Kidney tubule cell (primary cell): ENCODE measurements around the gene PLGLB2.
"Not testable (repeated sequence)": the region's sequence is repeated elsewhere in the genome, so short reads cannot be mapped to it uniquely, and the experiment has no call there.

Source experiments
- DNase-seq: peaks from one replicate; pipeline ENCODE4 v3.0.0-alpha.2; 2018; ENCODE audit warnings: low spot score

PLGLB2 gene

GRCh38 chr2:87747791-87748190 is at the start of gene PLGLB2:
PLGLB2 (plus strand) TSS chr2:87748087; CDS start chr2:87748154, 67 bp downstream.
- peak; percentile 0 for DNase-seq

DNA sequence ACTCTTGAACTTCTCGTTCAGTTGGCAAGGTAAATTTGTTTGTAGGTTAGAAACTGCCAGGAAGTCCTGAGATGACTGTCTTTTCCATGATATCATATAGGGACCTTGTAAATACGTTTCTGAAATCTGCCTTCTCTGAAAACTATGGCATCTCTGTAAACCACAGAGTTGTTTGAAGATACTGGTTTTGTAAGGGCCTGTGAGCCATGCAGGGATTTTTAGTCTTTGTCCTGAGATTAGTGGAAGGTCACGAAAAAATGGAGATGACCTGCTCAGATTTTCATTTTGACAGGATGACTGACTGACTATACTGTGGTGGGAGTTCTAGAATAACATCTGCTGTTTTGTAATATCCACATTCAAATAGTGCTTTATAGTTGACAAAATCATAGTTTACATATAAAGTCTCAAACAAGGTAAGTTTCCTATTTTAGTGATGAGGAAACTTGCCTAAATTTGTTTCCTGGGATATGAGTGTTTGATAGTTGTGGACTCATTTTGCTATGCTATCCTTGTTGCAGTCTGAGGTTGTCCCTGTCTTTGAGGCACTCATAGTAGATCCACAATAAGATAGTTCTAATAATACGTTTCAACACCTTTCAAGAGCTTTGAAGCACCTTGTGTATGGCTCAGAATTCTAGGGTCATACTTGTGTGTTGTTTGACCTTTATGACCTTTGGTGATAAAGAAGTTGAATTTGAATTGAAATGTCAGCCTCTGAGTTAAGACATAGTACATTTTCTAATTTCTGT is 43.1 kb upstream of the PLGLB2 start:
- not testable (repeated sequence) for DNase-seq

- DNase-seq = not testable (repeated sequence)
Measured at GRCh38 chr2:87708368-87708767, 39.5 kb upstream of the PLGLB2 start.

GRCh38 chr2:87727940-87728599 is 19.8 kb upstream of the PLGLB2 start:
- not testable (repeated sequence) for DNase-seq

GRCh38 chr2:87740928-87741327 is 7.0 kb upstream of the PLGLB2 start:
- not testable (repeated sequence) for DNase-seq

DNA sequence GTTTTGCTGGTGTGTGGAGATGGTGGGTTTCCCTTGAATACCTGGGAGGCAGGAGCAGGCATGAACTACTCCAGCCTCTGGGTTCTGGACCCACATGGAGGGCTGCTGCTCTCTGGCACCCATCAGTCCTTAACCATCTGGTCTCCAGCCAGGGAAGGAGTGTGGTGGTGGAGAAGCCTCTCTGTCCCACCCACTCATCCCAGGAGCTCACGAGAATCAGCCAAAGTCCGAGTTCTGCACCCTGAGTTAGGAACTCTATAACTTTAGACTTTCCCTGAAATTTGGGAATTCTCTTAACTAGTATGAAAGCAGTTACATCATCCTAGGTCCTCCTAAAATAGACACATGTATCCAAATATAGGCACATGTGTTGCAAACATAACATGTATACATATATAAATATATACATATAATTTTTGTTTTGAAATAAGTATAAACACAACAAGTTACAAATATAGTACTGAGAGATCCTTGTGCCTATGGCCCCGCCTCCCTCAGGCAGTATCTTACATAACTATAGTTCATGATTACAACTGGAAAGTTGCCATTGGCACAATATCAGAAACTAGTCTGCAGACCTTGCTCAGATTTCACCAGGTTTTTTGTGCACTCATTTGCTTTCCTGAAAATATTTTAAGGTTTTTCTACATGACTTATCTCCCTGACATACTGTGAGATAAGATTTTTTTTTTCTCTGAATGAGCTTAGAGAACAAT is 5.3 kb upstream of the PLGLB2 start:
- DNase-seq = not testable (repeated sequence)

GRCh38 chr2:87743638-87744037 is 4.2 kb upstream of the PLGLB2 start:
- not testable (repeated sequence) for DNase-seq

DNA sequence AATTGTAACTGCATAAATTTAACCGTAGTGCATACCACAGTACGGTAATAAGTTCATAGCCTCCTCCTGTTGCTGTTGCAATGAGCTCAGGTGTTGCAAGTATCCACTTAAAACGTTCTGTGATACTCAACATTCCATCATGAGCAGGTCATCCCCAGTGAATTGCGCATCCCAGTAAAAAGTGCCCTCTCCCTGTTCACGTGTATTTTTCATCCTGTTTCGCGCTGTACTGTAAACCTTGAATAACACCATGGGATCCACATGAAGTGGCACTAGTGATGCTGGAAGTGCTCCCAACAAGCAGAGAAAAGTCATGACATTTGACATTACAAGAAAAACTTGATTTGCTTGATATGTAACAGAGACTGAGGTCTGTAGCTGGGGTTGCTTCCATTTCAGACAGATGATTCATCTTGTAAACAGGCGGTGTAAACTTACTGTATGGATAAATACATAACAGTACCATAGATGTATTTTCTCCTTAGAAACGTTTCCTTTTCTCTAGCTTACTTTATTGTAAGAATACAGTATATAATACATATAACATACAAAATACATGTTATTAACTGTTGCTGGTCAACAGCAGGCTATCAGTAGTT is 2.4 kb upstream of the PLGLB2 start:
- not testable (repeated sequence) for DNase-seq

- not testable (repeated sequence) for DNase-seq
Measured at GRCh38 chr2:87748524-87748923, 637 bp downstream of the PLGLB2 start.

GRCh38 chr2:87750560-87750959 is 2.7 kb downstream of the PLGLB2 start:
- DNase-seq = not testable (repeated sequence)

- DNase-seq = not testable (repeated sequence)
Measured at GRCh38 chr2:87754759-87755158, 6.9 kb downstream of the PLGLB2 start.
